Embryonic facial prominence (tissue), 1 donor: Measurements from ENCODE around the gene LZIC.

Source experiments
- DNase-seq: peaks from one replicate; pipeline ENCODE4 v3.0.0-alpha.2; 2016; ENCODE audit errors: extremely low spot score

Gene LZIC

GRCh38 chr1:9910423-9911178 lies 32.6 kb downstream of the LZIC start:
- DNase-seq: peak; percentile 95

GRCh38 chr1:9910076-9910422 lies 33.1 kb downstream of the LZIC start, which contains the start of gene CTNNBIP1:
Gene CTNNBIP1 (minus strand): TSS chr1:9910269. CDS start chr1:9872064, 38,205 bp downstream.
- no peak for DNase-seq

- peak; percentile 22 for DNase-seq
These were observed 33.8 kb downstream of the LZIC start for GRCh38 chr1:9909234-9910046.

GRCh38 chr1:9908871-9909233 lies 34.3 kb downstream of the LZIC start:
- DNase-seq: no peak

- no peak for DNase-seq
These were observed 35.8 kb downstream of the LZIC start for GRCh38 chr1:9907441-9907840.

- DNase-seq: no peak
These were observed 36.7 kb downstream of the LZIC start for GRCh38 chr1:9906466-9906865.

- no peak for DNase-seq
These were observed 38.2 kb downstream of the LZIC start for GRCh38 chr1:9905010-9905409.

GRCh38 chr1:9904596-9904995 lies 38.6 kb downstream of the LZIC start:
- no peak for DNase-seq

GRCh38 chr1:9903801-9904527 lies 39.2 kb downstream of the LZIC start:
- DNase-seq: no peak

GRCh38 chr1:9902060-9902452 lies 41.1 kb downstream of the LZIC start:
- no peak for DNase-seq

GRCh38 chr1:9901148-9902059 lies 41.8 kb downstream of the LZIC start:
- DNase-seq: no peak

GRCh38 chr1:9900142-9901043 lies 42.8 kb downstream of the LZIC start:
- no peak for DNase-seq

GRCh38 chr1:9894115-9894514 lies 49.1 kb downstream of the LZIC start:
- DNase-seq: no peak

GRCh38 chr1:9892563-9893528 lies 50.3 kb downstream of the LZIC start:
- DNase-seq: no peak

GRCh38 chr1:9891207-9891606 lies 52.0 kb downstream of the LZIC start:
- no peak for DNase-seq

- DNase-seq: peak; percentile 7
These were observed 52.9 kb downstream of the LZIC start for GRCh38 chr1:9890224-9890731.

GRCh38 chr1:9889411-9889810 lies 53.8 kb downstream of the LZIC start:
- DNase-seq: no peak

GRCh38 chr1:9888886-9889285 lies 54.3 kb downstream of the LZIC start:
- no peak for DNase-seq

GRCh38 chr1:9887070-9887469 lies 56.1 kb downstream of the LZIC start:
- DNase-seq: no peak
